ENCODE measurements around the gene RGS14.

RGS14 gene

DNA sequence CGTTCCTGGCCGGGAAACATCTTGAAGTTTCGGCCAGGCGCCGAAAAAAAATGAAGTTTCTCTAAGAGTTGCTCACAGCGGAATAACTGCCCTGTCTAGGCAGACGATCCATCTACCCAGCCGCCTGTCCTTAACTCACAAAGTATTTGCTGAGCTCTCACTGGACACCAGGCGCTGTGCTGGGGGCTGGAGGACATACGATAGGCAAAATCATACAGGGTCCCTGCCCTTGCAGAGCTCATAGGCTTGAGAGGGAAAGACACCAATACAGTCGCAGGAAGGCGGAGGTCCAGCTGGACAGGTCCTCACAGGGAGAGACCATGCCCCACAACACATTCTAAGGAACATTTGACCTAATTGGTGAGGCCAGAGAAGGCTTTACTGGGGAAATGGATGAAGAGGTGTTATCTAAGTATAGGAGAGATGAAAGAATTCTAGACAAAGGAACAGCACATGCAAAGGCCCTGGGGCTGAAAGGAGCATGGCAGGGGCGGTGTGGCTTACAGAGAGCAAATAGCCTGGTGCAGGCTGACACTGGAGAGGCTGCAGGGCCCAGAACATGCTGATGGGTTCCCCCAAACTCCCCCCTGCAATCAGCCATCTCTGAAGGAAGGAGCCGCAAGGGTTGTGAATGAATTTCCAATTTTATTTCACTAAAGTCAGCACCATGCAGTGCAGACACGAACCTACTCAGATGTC is 44.0 kb upstream of the RGS14 start:
- WGBS (ENCODE audit: insufficient coverage, insufficient read length), result no CpG with 5 or more reads among the region's 15 CpGs
- H3K9me3 ChIP-seq (ENCODE audit: control insufficient read depth, insufficient read depth, low read length), result no peaks in the 10 kb centered on the region
- H3K27me3 ChIP-seq (ENCODE audit: control insufficient read depth, insufficient read depth, low read length), result no peaks in the 10 kb centered on the region
- H3K36me3 ChIP-seq (ENCODE audit: control insufficient read depth, insufficient read depth, low read length), result no peaks in the 10 kb centered on the region
- DNase-seq (ENCODE audit: low read depth, low spot score), result no peak
- no peak overlapping the region for H3K4me3 ChIP-seq (ENCODE audit: low read length)
- H3K4me1 ChIP-seq (ENCODE audit: control insufficient read depth, insufficient read depth, low read length), result peaks cover 2% of the 10 kb centered on the region; the same call in 1 of the 2 replicates
- no peak overlapping the region for H3K27ac ChIP-seq (ENCODE audit: low read length)

- Histone ChIP-seq H3K4me3 (ENCODE audit: low read length) (no peak overlapping the region), H3K9me3 (ENCODE audit: control insufficient read depth, insufficient read depth, low read length) (no peaks in the 10 kb centered on the region), H3K27ac (ENCODE audit: low read length) (no peak overlapping the region), H3K36me3 (ENCODE audit: control insufficient read depth, insufficient read depth, low read length) (no peaks in the 10 kb centered on the region), H3K4me1 (ENCODE audit: control insufficient read depth, insufficient read depth, low read length) (peaks cover 2% of the 10 kb centered on the region; the same call in 1 of the 2 replicates), H3K27me3 (ENCODE audit: control insufficient read depth, insufficient read depth, low read length) (no peaks in the 10 kb centered on the region)
- no peak for DNase-seq (ENCODE audit: low read depth, low spot score)
- no CpG with 5 or more reads among the region's 18 CpGs for WGBS (ENCODE audit: insufficient coverage, insufficient read length)
Measured at GRCh38 chr5:177314376-177315342, 43.1 kb upstream of the RGS14 start.

DNA sequence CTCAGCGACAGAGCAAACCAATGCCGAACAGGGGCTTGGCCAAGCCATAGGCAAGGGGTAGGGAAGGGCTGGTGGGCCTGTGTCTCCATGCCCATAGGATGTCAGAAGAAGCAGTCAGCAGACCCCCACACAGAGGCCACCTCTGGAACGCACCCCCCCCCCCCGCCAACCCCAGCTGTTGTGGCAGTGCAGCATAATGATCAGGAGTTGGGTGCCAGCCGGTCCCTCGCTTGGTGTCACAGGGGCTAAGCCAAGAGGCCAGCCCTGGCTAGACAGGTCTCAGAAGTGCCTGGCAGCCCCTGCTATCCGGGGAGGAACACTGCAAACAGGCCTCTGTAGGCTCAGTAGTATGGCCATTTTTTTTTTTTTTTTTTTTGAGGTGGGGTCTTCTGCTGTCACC is 42.3 kb upstream of the RGS14 start:
- no peaks in the 10 kb centered on the region for H3K36me3 ChIP-seq (ENCODE audit: control insufficient read depth, insufficient read depth, low read length)
- peaks cover 2% of the 10 kb centered on the region; the same call in 1 of the 2 replicates for H3K4me1 ChIP-seq (ENCODE audit: control insufficient read depth, insufficient read depth, low read length)
- WGBS (ENCODE audit: insufficient coverage, insufficient read length), result no CpG with 5 or more reads among the region's 7 CpGs
- H3K27me3 ChIP-seq (ENCODE audit: control insufficient read depth, insufficient read depth, low read length), result no peaks in the 10 kb centered on the region
- no peak for DNase-seq (ENCODE audit: low read depth, low spot score)
- H3K27ac ChIP-seq (ENCODE audit: low read length), result no peak overlapping the region
- no peak overlapping the region for H3K4me3 ChIP-seq (ENCODE audit: low read length)
- no peaks in the 10 kb centered on the region for H3K9me3 ChIP-seq (ENCODE audit: control insufficient read depth, insufficient read depth, low read length)

GRCh38 chr5:177316005-177316404 is 41.7 kb upstream of the RGS14 start:
- H3K27me3 ChIP-seq (ENCODE audit: control insufficient read depth, insufficient read depth, low read length), result no peaks in the 10 kb centered on the region
- H3K36me3 ChIP-seq (ENCODE audit: control insufficient read depth, insufficient read depth, low read length), result no peaks in the 10 kb centered on the region
- no CpG with 5 or more reads among the region's 3 CpGs for WGBS (ENCODE audit: insufficient coverage, insufficient read length)
- H3K4me1 ChIP-seq (ENCODE audit: control insufficient read depth, insufficient read depth, low read length), result peaks cover 2% of the 10 kb centered on the region; the same call in 1 of the 2 replicates
- H3K4me3 ChIP-seq (ENCODE audit: low read length), result no peak overlapping the region
- no peaks in the 10 kb centered on the region for H3K9me3 ChIP-seq (ENCODE audit: control insufficient read depth, insufficient read depth, low read length)
- H3K27ac ChIP-seq (ENCODE audit: low read length), result no peak overlapping the region
- no peak for DNase-seq (ENCODE audit: low read depth, low spot score)

DNA sequence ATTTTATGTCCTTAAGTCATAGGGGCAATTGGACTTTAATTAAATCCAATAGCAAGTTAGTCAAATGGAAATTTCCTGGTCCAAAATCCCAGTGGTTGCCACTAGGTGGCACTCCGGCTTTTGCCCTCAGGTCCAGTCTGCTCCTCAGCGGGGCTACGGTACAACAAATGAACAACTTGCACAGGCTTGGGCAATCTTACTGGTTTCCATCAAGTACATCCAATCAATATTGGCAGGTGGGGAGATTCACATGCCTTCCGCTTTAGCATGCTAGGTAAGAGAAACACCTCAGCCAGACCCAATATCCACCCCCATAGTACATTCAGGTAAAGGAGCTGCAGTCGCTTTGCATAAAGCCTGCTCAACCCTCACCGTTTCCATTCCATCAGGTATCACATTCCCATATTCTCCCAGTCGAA is 39.8 kb upstream of the RGS14 start:
- peaks cover under 1% of the 10 kb centered on the region; the same call in 1 of the 2 replicates for H3K4me1 ChIP-seq (ENCODE audit: control insufficient read depth, insufficient read depth, low read length)
- H3K27ac ChIP-seq (ENCODE audit: low read length), result no peak overlapping the region
- no peaks in the 10 kb centered on the region for H3K36me3 ChIP-seq (ENCODE audit: control insufficient read depth, insufficient read depth, low read length)
- H3K9me3 ChIP-seq (ENCODE audit: control insufficient read depth, insufficient read depth, low read length), result no peaks in the 10 kb centered on the region
- no peak for DNase-seq (ENCODE audit: low read depth, low spot score)
- no peak overlapping the region for H3K4me3 ChIP-seq (ENCODE audit: low read length)
- no peaks in the 10 kb centered on the region for H3K27me3 ChIP-seq (ENCODE audit: control insufficient read depth, insufficient read depth, low read length)
- no CpG with 5 or more reads among the region's 7 CpGs for WGBS (ENCODE audit: insufficient coverage, insufficient read length)

DNA sequence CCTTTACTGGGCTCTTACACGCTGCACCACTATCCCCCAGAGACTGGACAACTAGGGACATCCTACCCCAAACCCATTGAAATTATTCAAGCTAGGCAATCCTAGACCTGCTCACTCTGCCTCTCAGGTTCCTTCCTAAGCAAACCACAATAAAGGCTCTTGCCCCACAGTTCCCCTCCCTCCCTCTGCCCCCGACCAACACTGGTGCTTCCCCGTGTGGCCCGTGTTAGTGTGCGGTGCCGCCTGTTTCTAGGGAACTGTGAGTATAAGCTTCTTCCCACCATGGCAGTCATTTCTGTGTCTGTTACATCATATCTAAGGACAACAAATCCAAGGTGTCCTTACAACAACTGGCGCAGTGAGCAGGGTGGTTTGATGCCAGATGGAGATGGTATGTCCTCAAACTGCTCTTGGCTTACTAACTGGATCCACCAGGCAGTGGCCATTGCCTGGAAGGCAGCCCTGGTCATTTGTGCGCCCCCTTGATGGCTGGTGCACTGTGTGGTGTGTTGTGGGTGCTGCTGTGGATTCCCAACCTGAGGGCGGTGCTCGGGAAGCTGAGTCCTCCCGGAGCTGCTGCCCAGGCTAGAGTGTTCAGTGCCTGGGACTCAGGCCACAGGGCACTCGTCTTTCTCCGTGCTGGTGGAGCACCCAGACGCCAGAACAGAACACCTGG is 37.7 kb upstream of the RGS14 start:
- Histone ChIP-seq H3K9me3 (ENCODE audit: control insufficient read depth, insufficient read depth, low read length) (no peaks in the 10 kb centered on the region), H3K27ac (ENCODE audit: low read length) (no peak overlapping the region), H3K4me1 (ENCODE audit: control insufficient read depth, insufficient read depth, low read length) (no peaks in the 10 kb centered on the region), H3K27me3 (ENCODE audit: control insufficient read depth, insufficient read depth, low read length) (no peaks in the 10 kb centered on the region), H3K36me3 (ENCODE audit: control insufficient read depth, insufficient read depth, low read length) (no peaks in the 10 kb centered on the region), H3K4me3 (ENCODE audit: low read length) (no peak overlapping the region)
- WGBS (ENCODE audit: insufficient coverage, insufficient read length), result no CpG with 5 or more reads among the region's 14 CpGs
- no peak for DNase-seq (ENCODE audit: low read depth, low spot score)

DNA sequence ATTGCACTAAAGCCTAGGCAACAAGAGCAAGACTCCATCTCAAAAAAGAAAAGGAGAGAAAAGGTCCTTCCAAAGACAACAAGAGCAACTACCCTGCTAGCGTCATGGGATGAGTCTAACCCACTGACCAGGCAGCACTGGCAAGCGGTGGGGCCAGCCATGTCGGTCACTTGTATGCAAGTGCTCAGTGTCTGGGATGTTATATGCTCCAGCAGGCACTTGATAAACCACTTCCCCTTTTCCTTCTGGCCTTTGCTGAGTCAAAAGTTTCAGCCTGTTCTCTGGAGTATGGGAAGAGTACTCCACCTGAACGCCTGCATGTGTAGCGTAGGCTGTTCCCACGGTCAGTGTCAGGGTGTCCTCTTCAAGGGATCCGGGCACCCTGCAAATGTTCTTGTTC is 36.8 kb upstream of the RGS14 start:
- H3K36me3 ChIP-seq (ENCODE audit: control insufficient read depth, insufficient read depth, low read length), result no peaks in the 10 kb centered on the region
- H3K4me1 ChIP-seq (ENCODE audit: control insufficient read depth, insufficient read depth, low read length), result peaks cover 2% of the 10 kb centered on the region; the same call in 1 of the 2 replicates
- H3K27ac ChIP-seq (ENCODE audit: low read length), result no peak overlapping the region
- no peaks in the 10 kb centered on the region for H3K27me3 ChIP-seq (ENCODE audit: control insufficient read depth, insufficient read depth, low read length)
- DNase-seq (ENCODE audit: low read depth, low spot score), result no peak
- WGBS (ENCODE audit: insufficient coverage, insufficient read length), result no CpG with 5 or more reads among the region's 7 CpGs
- H3K4me3 ChIP-seq (ENCODE audit: low read length), result no peak overlapping the region
- H3K9me3 ChIP-seq (ENCODE audit: control insufficient read depth, insufficient read depth, low read length), result no peaks in the 10 kb centered on the region

GRCh38 chr5:177325868-177326381 is 31.8 kb upstream of the RGS14 start:
- H3K4me1 ChIP-seq (ENCODE audit: control insufficient read depth, insufficient read depth, low read length), result peaks cover 4% of the 10 kb centered on the region; the same call in 1 of the 2 replicates

DNA sequence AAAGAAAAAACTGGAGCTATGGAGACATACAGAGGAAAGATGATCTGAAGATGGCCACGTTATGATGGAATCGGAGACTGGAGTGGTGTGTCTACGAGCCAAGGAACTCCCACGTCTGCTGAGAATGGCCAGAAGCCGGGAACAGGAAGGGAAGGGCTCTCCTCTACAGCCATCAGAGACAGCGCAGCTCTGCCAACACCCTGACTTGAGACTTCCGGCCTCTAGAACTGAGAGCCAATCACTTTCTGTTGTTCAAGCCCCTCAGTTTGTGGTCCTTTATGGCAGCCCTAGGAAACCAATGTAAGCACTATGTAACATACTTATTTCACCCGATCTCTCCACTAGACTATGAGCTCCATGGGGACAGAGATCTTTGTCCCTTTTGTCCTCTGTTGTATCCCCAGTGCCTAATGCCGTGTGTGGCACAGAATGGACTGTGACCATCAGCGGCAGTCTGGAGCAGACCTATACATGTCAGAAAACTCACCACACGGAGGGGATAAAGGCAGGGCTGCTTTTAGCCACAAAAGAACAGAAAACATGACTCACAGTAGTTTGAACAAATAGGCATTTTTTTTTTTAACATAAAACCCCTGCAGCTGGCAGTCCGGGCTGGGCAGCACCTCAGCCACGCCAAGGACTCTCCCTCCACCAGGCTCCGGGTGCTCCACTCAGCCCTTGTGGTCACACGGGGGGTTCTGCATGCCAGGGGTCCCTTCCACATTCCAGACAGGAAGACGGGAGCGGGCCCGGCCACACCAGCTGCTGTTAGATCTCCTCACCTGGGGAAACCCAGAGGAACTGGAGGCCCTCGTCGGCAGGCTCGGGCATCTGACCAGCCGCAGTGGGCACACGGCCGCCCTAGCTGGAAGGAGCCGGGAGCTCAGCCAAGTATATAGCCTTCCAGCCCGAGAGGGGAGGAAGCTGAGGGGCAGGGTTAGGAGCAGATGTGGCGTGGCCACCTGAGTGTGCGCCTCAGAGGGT is 29.9 kb upstream of the RGS14 start:
- Histone ChIP-seq H3K36me3 (ENCODE audit: control insufficient read depth, insufficient read depth, low read length) (peaks cover under 1% of the 10 kb centered on the region; the same call in 1 of the 2 replicates), H3K27me3 (ENCODE audit: control insufficient read depth, insufficient read depth, low read length) (no peaks in the 10 kb centered on the region), H3K9me3 (ENCODE audit: control insufficient read depth, insufficient read depth, low read length) (no peaks in the 10 kb centered on the region), H3K4me1 (ENCODE audit: control insufficient read depth, insufficient read depth, low read length) (peaks cover 4% of the 10 kb centered on the region; the same call in 1 of the 2 replicates), H3K27ac (ENCODE audit: low read length) (no peak overlapping the region), H3K4me3 (ENCODE audit: low read length) (no peak overlapping the region)
- whole genome bisulfite sequencing (ENCODE audit: insufficient coverage, insufficient read length), result no CpG with 5 or more reads among the region's 28 CpGs
- no peak for DNase-seq (ENCODE audit: low read depth, low spot score)

More at GRCh38 chr5:177325868-177326381, 31.8 kb upstream of the RGS14 start:
- Histone ChIP-seq H3K36me3 (ENCODE audit: control insufficient read depth, insufficient read depth, low read length) (no peaks in the 10 kb centered on the region), H3K27ac (ENCODE audit: low read length) (peak overlapping the region; percentile 72), H3K4me3 (ENCODE audit: low read length) (no peak overlapping the region), H3K27me3 (ENCODE audit: control insufficient read depth, insufficient read depth, low read length) (no peaks in the 10 kb centered on the region), H3K9me3 (ENCODE audit: control insufficient read depth, insufficient read depth, low read length) (no peaks in the 10 kb centered on the region)
- DNase-seq (ENCODE audit: low read depth, low spot score), result no peak
- WGBS (ENCODE audit: insufficient coverage, insufficient read length), result no CpG with 5 or more reads among the region's 1 CpG

Measured in iPS DF 6.9 (cell line).